SU-DHL-6 (cell line): Measurements from ENCODE around the gene RAP1GAP2.

Experiments
- EZH2phosphoT487 ChIP-seq: fragments of 200-600 bp; sonication (generic), shearing (Covaris generic); conservative IDR thresholded peaks from 2 replicates; pipeline ENCODE4 v1.6.1; 2018; ENCODE audit warnings: mild to moderate bottlenecking, antibody characterized with exemption, low read length, moderate library complexity, mixed read lengths
- TF ChIP-seq, protein P1 (sequence below): fragments of 200-600 bp; sonication (generic); IDR thresholded peaks from one replicate; pipeline ENCODE4 v1.5.1; 2017; ENCODE audit warnings: antibody characterized with exemption, mild to moderate bottlenecking, low read length, moderate library complexity; ENCODE audit not compliant: insufficient read depth, poor library complexity, severe bottlenecking

DNA sequence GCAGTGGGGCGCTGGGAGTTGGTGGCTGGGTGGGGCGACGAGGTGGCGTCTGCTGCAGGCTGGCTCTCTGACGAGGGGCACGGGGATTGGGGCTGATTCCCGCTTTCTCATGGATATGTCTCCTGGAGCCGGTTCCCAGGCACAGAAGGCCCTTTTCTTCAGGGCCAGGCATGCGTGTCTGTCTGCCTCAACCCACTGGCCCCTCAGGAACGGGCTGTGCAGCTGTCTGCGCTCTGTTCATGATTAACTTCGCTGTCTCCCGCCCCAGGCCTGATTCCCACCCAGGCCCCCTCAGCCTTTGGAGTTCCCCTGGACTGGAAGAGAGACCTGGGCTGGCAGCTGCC, 53.1 kb downstream of the RAP1GAP2 start:
- TF ChIP-seq, protein P1, sequence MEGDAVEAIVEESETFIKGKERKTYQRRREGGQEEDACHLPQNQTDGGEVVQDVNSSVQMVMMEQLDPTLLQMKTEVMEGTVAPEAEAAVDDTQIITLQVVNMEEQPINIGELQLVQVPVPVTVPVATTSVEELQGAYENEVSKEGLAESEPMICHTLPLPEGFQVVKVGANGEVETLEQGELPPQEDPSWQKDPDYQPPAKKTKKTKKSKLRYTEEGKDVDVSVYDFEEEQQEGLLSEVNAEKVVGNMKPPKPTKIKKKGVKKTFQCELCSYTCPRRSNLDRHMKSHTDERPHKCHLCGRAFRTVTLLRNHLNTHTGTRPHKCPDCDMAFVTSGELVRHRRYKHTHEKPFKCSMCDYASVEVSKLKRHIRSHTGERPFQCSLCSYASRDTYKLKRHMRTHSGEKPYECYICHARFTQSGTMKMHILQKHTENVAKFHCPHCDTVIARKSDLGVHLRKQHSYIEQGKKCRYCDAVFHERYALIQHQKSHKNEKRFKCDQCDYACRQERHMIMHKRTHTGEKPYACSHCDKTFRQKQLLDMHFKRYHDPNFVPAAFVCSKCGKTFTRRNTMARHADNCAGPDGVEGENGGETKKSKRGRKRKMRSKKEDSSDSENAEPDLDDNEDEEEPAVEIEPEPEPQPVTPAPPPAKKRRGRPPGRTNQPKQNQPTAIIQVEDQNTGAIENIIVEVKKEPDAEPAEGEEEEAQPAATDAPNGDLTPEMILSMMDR, result no peak
- TF ChIP-seq EZH2phosphoT487, result no peak
